B cell (primary cell): ENCODE measurements around the gene DEAF1. TPM values are rescaled to one million over a fixed set of nuclear protein-coding genes. Genes with fewer than 3 reads are reported as not detected.

ENCODE experiments used
- ATAC-seq: fragments of 200-7000 bp; cut with Tn5 transposase; one replicate; pipeline ENCODE4 v1.10.0; 2021; ENCODE audit warnings: low read depth, mild to moderate bottlenecking, moderate number of reproducible peaks, moderate library complexity
- CTCF ChIA-PET: fragments of 350-600 bp; sonication (Branson Sonifier 250); formaldehyde crosslinking; loops from one replicate; lab custom pipeline; 2021; ENCODE audit warnings: antibody characterized with exemption, inconsistent platforms; lab: Charles Lee
- POLR2A ChIA-PET: fragments of 350-600 bp; sonication (Branson Sonifier 250); formaldehyde crosslinking; loops from one replicate; lab custom pipeline; 2021; ENCODE audit warnings: antibody characterized with exemption; lab: Charles Lee
- DNase-seq: peaks from one replicate; pipeline ENCODE4 v3.0.0; 2013
- H2AFZ ChIP-seq: 2 replicates; pipeline ENCODE4 v1.6.1; 2012; ENCODE audit warnings: mild to moderate bottlenecking, low read depth, low read length; ENCODE audit not compliant: insufficient read depth, poor library complexity, severe bottlenecking
- H3K27ac ChIP-seq, 2 donors: 1 replicate in 1 of 2; 2 replicates in 1 of 2; pipeline ENCODE4 v1.5.1; 2012 to 2013; ENCODE audit warnings: low read length in 2 of 2, mild to moderate bottlenecking in 2 of 2, moderate library complexity in 1 of 2
- H3K27me3 ChIP-seq, 4 experiments: fragments of 200-600 bp in 1 of 4; sonication (generic) in 1 of 4; replicated peaks in 1 of 4; 1 replicate in 2 of 4; 2 replicates in 2 of 4; pipeline versions ENCODE4 v1.6.1 to v1.7.0; 2013 to 2016; ENCODE audit warnings: low read length in 3 of 4, mild to moderate bottlenecking in 2 of 4, mixed read lengths in 1 of 4, moderate library complexity in 1 of 4; ENCODE audit not compliant: insufficient read depth in 4 of 4, control insufficient read depth in 3 of 4; ENCODE audit errors: control extremely low read depth in 1 of 4
- H3K36me3 ChIP-seq, 2 experiments: replicated peaks in 1 of 2; 1 replicate in 1 of 2; 2 replicates in 1 of 2; pipeline versions ENCODE4 v1.6.1 to v1.7.1; 2013; ENCODE audit warnings: low read length in 1 of 2; ENCODE audit not compliant: insufficient read depth in 2 of 2, control insufficient read depth in 1 of 2; ENCODE audit errors: control extremely low read depth in 1 of 2, extremely low read depth in 1 of 2
- H3K4me1 ChIP-seq, 2 donors: fragments of 200-600 bp in 1 of 2; sonication (generic) in 1 of 2; 1 replicate in 1 of 2; 2 replicates in 1 of 2; pipeline versions ENCODE4 v1.5.1 to v1.6.1; 2013 to 2017; ENCODE audit warnings: low read length in 2 of 2; ENCODE audit not compliant: control insufficient read depth in 2 of 2, insufficient read depth in 2 of 2
- H3K4me2 ChIP-seq: replicated peaks from 2 replicates; pipeline ENCODE3; 2012; ENCODE audit warnings: mild to moderate bottlenecking, low read depth, low read length; ENCODE audit not compliant: poor library complexity, severe bottlenecking
- H3K4me3 ChIP-seq, 5 experiments: fragments of 200-600 bp in 1 of 5; sonication (generic) in 1 of 5; 1 replicate in 3 of 5; 2 replicates in 2 of 5; pipeline versions ENCODE4 v1.5.1 to v1.7.0; 2011 to 2016; ENCODE audit warnings: low read length in 4 of 5, mild to moderate bottlenecking in 4 of 5, low read depth in 2 of 5, control low read depth in 1 of 5, moderate library complexity in 1 of 5; ENCODE audit not compliant: insufficient read depth in 1 of 5; ENCODE audit errors: control extremely low read depth in 1 of 5, extremely low read depth in 1 of 5
- H3K79me2 ChIP-seq: fragments of 200-600 bp; sonication (generic); one replicate; pipeline ENCODE4 v1.6.0; 2016; ENCODE audit warnings: low read length; ENCODE audit not compliant: control insufficient read depth, insufficient read depth
- H3K9ac ChIP-seq: fragments of 200-600 bp; sonication (generic); 2 replicates; pipeline ENCODE4 v1.6.1; 2017; ENCODE audit warnings: mild to moderate bottlenecking, low read length, moderate library complexity
- H3K9me3 ChIP-seq, 3 donors: one replicate each; pipeline versions ENCODE4 v1.6.1 to v1.7.1; 2013; ENCODE audit warnings: low read length in 2 of 3; ENCODE audit not compliant: control insufficient read depth in 2 of 3, insufficient read depth in 1 of 3; ENCODE audit errors: control extremely low read depth in 1 of 3
- H4K20me1 ChIP-seq: 2 replicates; pipeline ENCODE4 v1.6.0; 2012; ENCODE audit warnings: mild to moderate bottlenecking, low read length; ENCODE audit not compliant: insufficient read depth, control insufficient read depth, poor library complexity, severe bottlenecking
- H3K27ac Mint-ChIP-seq: one replicate; pipeline ENCODE4 v1.8.0; 2021; ENCODE audit warnings: mixed read lengths
- H3K27me3 Mint-ChIP-seq: one replicate; pipeline ENCODE4 v1.8.0; 2021; ENCODE audit warnings: mixed read lengths
- H3K4me1 Mint-ChIP-seq: one replicate; pipeline ENCODE4 v1.8.0; 2021; ENCODE audit warnings: mixed read lengths
- H3K4me3 Mint-ChIP-seq: one replicate; pipeline ENCODE4 v1.8.0; 2021; ENCODE audit warnings: mixed read lengths
- H3K9me3 Mint-ChIP-seq: one replicate; pipeline ENCODE4 v1.8.0; 2022; ENCODE audit warnings: mixed read lengths; ENCODE audit not compliant: insufficient read depth
- EZH2 ChIP-seq: IDR thresholded peaks from 2 replicates; pipeline ENCODE4 v1.6.1; 2012; ENCODE audit warnings: borderline replicate concordance, low read depth, mild to moderate bottlenecking, moderate library complexity, low read length; ENCODE audit not compliant: insufficient read depth, poor library complexity, severe bottlenecking
- WGBS: methylation state at CpG from one replicate; pipeline ENCODE4 v1.1.5; 2013; ENCODE audit warnings: missing lambda C conversion rate; ENCODE audit not compliant: insufficient coverage; 5-methylcytosine and 5-hydroxymethylcytosine counted together
- intact Hi-C: fragments of 100-400 bp; cut with micrococcal nuclease; formaldehyde crosslinking; loops from one replicate; pipeline ENCODE4 v1.10.0; 2022
- polyA plus RNA-seq: library from polyadenylated mRNA; depleted of rRNA; stranded (reverse); fragments of >200 nt; gene quantifications from 2 replicates; pipeline ENCODE4 v1.2.3, GENCODE V29; 2012
- total RNA-seq, 2 donors: library from RNA; stranded (reverse); fragments of 120-200 nt in 1 of 2; gene quantifications; 1 replicate in 1 of 2; 2 replicates in 1 of 2; pipeline versions ENCODE4 v1.2.3 to v1.2.4, GENCODE V29; 2013 to 2022
- TF ChIP-seq, protein P1 (sequence below): fragments of 200-600 bp; IDR thresholded peaks from one replicate; pipeline ENCODE4 v1.8.0; 2022; ENCODE audit warnings: antibody characterized with exemption, mild to moderate bottlenecking

DEAF1 gene
- total and polyA plus RNA-seq, 2 donors (not counting 1 experiment from before 2014, with no cell fraction given) = 31.8 to 53.6 TPM

DNA sequence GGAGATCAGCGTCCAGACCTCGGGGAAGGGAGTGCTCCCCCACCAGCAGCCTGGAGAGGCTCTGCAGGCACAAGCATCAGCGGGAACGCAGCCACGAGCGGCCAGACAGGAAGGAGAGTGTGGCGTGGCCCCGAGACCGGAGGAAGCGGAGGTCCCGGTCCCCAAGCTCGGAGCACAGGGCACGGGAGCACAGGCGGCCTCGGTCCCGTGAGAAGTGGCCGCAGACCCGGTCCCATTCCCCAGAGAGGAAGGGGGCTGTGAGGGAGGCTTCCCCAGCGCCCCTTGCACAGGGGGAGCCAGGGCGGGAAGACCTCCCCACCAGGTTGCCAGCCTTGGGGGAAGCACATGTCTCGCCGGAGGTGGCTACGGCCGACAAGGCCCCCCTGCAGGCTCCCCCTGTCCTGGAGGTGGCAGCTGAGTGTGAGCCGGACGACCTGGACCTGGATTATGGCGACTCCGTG is 86.2 kb downstream of the DEAF1 start:
- TF ChIP-seq, protein P1, sequence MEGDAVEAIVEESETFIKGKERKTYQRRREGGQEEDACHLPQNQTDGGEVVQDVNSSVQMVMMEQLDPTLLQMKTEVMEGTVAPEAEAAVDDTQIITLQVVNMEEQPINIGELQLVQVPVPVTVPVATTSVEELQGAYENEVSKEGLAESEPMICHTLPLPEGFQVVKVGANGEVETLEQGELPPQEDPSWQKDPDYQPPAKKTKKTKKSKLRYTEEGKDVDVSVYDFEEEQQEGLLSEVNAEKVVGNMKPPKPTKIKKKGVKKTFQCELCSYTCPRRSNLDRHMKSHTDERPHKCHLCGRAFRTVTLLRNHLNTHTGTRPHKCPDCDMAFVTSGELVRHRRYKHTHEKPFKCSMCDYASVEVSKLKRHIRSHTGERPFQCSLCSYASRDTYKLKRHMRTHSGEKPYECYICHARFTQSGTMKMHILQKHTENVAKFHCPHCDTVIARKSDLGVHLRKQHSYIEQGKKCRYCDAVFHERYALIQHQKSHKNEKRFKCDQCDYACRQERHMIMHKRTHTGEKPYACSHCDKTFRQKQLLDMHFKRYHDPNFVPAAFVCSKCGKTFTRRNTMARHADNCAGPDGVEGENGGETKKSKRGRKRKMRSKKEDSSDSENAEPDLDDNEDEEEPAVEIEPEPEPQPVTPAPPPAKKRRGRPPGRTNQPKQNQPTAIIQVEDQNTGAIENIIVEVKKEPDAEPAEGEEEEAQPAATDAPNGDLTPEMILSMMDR = no peak
- no peak for TF ChIP-seq EZH2
- CTCF ChIA-PET = no interaction called here
- H3K9me3 Mint-ChIP-seq = no peaks in the 10 kb centered on the region
- Histone ChIP-seq H3K36me3 (peaks cover 0 to 89% of the 10 kb centered on the region in 2 experiments), H3K4me2 (no peak overlapping the region), H3K27ac (no peak overlapping the region), H3K4me3 (no peak overlapping the region), H3K9ac (no peak overlapping the region), H3K27me3 (no peaks in the 10 kb centered on the region), H2AFZ (no peak overlapping the region), H3K79me2 (peaks cover 9% of the 10 kb centered on the region), H4K20me1 (peaks cover 57% of the 10 kb centered on the region), H3K4me1 (peaks cover 2 to 8% of the 10 kb centered on the region in 2 donors), H3K9me3 (no peaks in the 10 kb centered on the region)
- H3K27ac Mint-ChIP-seq = no peak overlapping the region
- POLR2A ChIA-PET = no interaction called here
- WGBS = 93% methylated on average over 24 of the region's 28 CpGs
- intact Hi-C loops = no loop called here
- DNase-seq = no peak
- H3K4me3 Mint-ChIP-seq = no peak overlapping the region
- peaks cover 2% of the 10 kb centered on the region for H3K4me1 Mint-ChIP-seq
- H3K27me3 Mint-ChIP-seq = no peaks in the 10 kb centered on the region
- no peak for ATAC-seq

DNA sequence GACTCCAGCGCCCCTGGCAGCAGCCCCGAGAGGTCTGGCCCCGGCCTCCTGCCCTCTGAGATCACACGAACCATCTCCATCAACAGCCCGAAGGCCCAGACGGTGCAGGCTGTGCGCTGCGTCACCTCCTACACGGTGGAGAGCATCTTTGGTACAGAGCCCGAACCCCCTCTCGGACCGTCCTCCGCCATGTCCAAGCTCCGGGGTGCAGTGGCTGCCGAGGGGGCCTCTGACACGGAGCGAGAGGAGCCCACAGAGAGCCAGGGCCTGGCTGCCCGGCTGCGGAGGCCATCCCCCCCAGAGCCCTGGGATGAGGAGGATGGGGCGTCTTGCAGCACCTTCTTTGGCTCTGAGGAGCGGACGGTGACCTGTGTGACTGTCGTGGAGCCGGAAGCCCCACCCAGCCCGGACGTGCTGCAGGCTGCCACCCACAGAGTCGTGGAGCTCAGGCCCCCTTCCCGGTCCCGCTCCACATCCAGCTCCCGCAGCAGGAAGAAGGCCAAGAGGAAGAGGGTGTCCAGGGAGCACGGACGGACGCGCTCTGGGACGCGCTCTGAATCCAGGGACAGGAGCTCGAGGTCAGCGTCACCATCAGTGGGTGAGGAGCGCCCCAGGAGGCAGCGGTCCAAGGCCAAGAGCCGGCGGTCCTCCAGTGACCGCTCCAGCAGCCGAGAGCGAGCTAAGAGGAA is 86.9 kb downstream of the DEAF1 start:
- Mint-ChIP-seq H3K9me3 (no peaks in the 10 kb centered on the region), H3K27ac (no peak overlapping the region), H3K27me3 (no peaks in the 10 kb centered on the region), H3K4me3 (no peak overlapping the region), H3K4me1 (peaks cover 2% of the 10 kb centered on the region)
- Histone ChIP-seq H3K9me3 (no peaks in the 10 kb centered on the region), H3K9ac (no peak overlapping the region), H3K4me2 (no peak overlapping the region), H4K20me1 (peaks cover 55% of the 10 kb centered on the region), H3K36me3 (peaks cover 0 to 89% of the 10 kb centered on the region in 2 experiments), H2AFZ (no peak overlapping the region), H3K27me3 (no peaks in the 10 kb centered on the region), H3K4me1 (peaks cover 0 to 4% of the 10 kb centered on the region in 2 donors), H3K27ac (no peak overlapping the region), H3K79me2 (peaks cover 9% of the 10 kb centered on the region), H3K4me3 (no peak overlapping the region)
- ATAC-seq = no peak
- ChIA-PET CTCF (no interaction called here), POLR2A (no interaction called here)
- TF ChIP-seq, protein P1 = no peak
- no peak for TF ChIP-seq EZH2
- intact Hi-C loops = no loop called here
- 97% methylated on average over 45 of the region's 45 CpGs for WGBS
- DNase-seq = no peak
